Ramos (cell line): ENCODE data around the gene PPP1R14B.

ENCODE experiments used
- in situ Hi-C: fragments of 300-500 bp; cut with MboI; formaldehyde crosslinking; loops from one replicate; pipeline ENCODE4 v1.14.3; 2022; ENCODE audit warnings: low sequenced_read_pairs; ENCODE audit not compliant: unreplicated experiment

The PPP1R14B gene

GRCh38 chr11:64248578-64248977, 1.8 kb upstream of the PPP1R14B start:
- in situ Hi-C loops, result loop anchor here (25.0 kb wide), 3 partner anchors 889 to 1636 kb away; partner anchors contain the start of genes B3GAT3, EML3, MTA2 and ROM1

- in situ Hi-C loops, result loop anchor here (25.0 kb wide), 3 partner anchors 889 to 1636 kb away; partner anchors contain the start of genes B3GAT3, EML3, MTA2 and ROM1
Observed at GRCh38 chr11:64247729-64248531, 1.2 kb upstream of the PPP1R14B start.

GRCh38 chr11:64246621-64246870, 197 bp downstream of the PPP1R14B start:
- in situ Hi-C loops, result loop anchor here (25.0 kb wide), 3 partner anchors 891 to 1634 kb away; partner anchors contain the start of genes B3GAT3, EML3, MTA2 and ROM1

DNA sequence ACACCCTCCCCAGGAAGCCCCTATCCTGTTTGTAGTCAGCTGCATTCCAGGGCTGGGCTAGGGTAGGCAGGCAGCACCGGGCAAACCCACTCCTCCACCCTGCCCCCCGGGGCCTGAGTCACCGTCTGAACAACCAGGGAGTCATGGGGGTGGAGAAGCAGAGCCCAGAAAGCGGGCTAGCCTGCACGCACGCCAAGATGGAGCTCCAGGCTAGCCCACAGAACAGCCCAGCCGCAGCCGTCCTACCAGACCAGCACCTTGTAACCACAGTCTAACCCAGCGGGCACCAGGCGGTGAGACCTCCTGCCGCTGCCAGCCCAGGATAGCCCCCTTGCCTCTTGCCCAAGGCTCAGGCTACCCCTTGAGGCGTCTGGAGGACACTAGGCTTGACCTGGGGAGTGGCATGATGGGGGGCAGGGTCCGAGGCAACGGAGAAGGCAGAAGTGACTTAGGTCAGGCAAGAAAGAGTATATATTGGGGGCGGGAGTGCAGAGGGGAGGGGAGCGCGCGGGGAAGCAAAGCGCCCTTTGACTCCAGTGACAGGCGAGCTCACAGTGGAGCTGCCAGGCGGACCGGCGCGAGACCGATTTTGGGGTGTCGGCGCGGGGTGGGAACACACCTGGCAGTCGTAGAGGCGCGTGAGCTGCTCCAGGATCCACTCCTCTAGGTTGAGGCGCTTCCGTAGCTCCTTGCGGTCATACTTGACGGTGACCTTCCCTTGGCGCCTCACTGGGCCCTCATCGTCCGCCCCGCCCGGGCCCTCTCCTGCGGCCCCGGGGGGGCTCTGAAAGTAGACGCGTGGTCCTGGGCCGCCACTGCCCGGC, 734 bp downstream of the PPP1R14B start:
- in situ Hi-C loops, result loop anchor here (25.0 kb wide), 3 partner anchors 891 to 1634 kb away; partner anchors contain the start of genes B3GAT3, EML3, MTA2 and ROM1

DNA sequence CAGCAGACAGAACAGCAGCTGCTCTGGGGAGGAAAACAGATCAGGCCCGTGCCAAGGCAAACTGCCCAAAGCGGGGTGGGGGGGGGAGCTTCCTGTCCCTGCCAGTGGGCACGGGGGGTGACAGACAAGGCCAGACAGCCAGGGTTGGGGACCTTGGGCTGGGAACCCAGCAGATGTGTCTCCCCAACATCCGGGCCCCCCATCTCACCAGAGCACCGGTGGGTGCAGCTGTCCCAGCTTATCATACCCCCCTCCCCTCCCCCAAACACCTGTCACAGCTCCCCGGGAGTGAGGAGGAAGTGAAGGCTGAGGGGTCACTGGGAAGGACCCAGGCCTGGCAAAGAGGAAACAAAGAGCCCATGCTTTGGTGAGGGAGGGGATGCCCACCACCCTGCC, 1.3 kb downstream of the PPP1R14B start:
- in situ Hi-C loops, result loop anchor here (25.0 kb wide), 3 partner anchors 892 to 1633 kb away; partner anchors contain the start of genes B3GAT3, EML3, MTA2 and ROM1

GRCh38 chr11:64244966-64245365, 1.8 kb downstream of the PPP1R14B start:
- in situ Hi-C loops, result loop anchor here (25.0 kb wide), 3 partner anchors 892 to 1633 kb away; partner anchors contain the start of genes B3GAT3, EML3, MTA2 and ROM1

- in situ Hi-C loops, result loop anchor here (25.0 kb wide), 3 partner anchors 893 to 1632 kb away; partner anchors contain the start of genes B3GAT3, EML3, MTA2 and ROM1
Observed at GRCh38 chr11:64244107-64244506, 2.6 kb downstream of the PPP1R14B start.

- in situ Hi-C loops, result loop anchor here (25.0 kb wide), 3 partner anchors 894 to 1631 kb away; partner anchors contain the start of genes B3GAT3, EML3, MTA2 and ROM1
Observed at GRCh38 chr11:64243236-64243854, 3.4 kb downstream of the PPP1R14B start.

- in situ Hi-C loops, result loop anchor here (25.0 kb wide), 3 partner anchors 896 to 1629 kb away; partner anchors contain the start of genes B3GAT3, EML3, MTA2 and ROM1
Observed at GRCh38 chr11:64241491-64242374, 5.0 kb downstream of the PPP1R14B start.

- in situ Hi-C loops, result loop anchor here (25.0 kb wide), 3 partner anchors 896 to 1629 kb away; partner anchors contain the start of genes B3GAT3, EML3, MTA2 and ROM1
Observed at GRCh38 chr11:64241241-64241490, 5.6 kb downstream of the PPP1R14B start.

DNA sequence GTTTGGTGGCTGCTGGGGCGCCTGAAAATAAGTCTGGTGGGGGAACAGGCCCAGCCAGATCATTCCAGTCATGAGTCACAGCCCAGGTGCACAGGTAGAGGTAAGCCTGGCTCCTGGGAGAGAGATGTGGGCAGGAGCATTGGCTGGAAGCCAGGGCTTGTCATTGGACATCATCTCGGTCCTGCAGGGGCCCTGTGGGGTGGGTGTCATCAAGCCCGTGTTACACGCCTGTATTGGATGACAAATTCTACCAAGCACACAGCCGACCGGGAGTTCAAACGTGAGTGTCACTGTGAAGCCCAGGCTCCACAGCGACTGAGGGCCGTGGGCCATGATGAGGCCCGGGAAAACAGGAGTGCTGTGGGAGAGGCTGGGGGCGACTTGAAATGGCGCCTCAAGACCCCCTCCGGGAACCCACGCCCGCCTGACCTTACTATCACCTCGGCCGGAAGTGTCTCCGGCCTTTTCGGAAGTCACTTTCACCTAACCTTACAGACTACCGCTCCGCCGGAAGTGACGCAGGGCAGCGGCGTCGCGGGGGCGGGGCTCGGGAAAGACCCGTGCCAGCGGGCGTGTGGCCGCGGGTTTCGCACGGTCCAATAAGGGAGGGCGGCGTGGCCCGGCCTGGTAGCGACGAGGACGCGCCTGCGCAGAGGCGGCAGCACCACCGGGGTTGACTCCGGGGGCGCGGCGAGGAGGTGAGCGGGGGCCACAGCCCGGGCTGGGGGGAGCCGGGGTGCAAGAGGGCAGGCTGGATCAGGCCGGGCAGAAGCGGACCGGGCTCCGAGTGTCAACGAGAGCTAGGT, 6.1 kb downstream of the PPP1R14B start, which contains the start of gene FKBP2:
TSS of gene FKBP2 (plus strand) at position 661 of the 806 bp plus-strand sequence. CDS start 1,293 bp downstream, outside the sequence.
- in situ Hi-C loops, result loop anchor here (25.0 kb wide), 3 partner anchors 897 to 1628 kb away; partner anchors contain the start of genes B3GAT3, EML3, MTA2 and ROM1

GRCh38 chr11:64239662-64240434, 6.9 kb downstream of the PPP1R14B start:
- in situ Hi-C loops, result loop anchor here (25.0 kb wide), 3 partner anchors 897 to 1628 kb away; partner anchors contain the start of genes B3GAT3, EML3, MTA2 and ROM1

DNA sequence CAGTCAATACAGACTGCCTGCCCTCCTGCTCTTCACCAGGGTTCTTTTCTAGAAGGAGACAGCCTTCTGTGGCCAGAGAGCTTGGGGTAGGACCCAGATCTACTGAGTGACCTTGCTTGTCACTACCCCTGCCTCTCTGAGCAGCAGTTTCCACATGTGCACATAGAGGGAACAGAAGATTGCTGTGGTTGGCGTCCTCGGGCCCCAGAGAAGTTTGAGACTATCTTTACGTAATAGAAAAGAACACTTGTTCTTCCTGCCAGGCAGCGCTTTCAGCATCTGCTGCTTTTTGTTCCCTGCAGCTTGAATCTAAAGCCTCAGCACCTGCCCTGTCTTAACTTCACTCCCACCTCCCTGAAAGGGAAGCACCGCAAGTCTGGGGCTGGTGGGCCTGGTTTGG, 7.7 kb downstream of the PPP1R14B start:
- in situ Hi-C loops, result loop anchor here (25.0 kb wide), 3 partner anchors 898 to 1627 kb away; partner anchors contain the start of genes B3GAT3, EML3, MTA2 and ROM1

- in situ Hi-C loops, result loop anchor here (25.0 kb wide), 3 partner anchors 899 to 1626 kb away; partner anchors contain the start of genes B3GAT3, EML3, MTA2 and ROM1
Observed at GRCh38 chr11:64238076-64238475, 8.7 kb downstream of the PPP1R14B start.

- in situ Hi-C loops, result loop anchor here (25.0 kb wide), 3 partner anchors 900 to 1625 kb away; partner anchors contain the start of genes B3GAT3, EML3, MTA2 and ROM1
Observed at GRCh38 chr11:64237484-64237951, 9.2 kb downstream of the PPP1R14B start.

DNA sequence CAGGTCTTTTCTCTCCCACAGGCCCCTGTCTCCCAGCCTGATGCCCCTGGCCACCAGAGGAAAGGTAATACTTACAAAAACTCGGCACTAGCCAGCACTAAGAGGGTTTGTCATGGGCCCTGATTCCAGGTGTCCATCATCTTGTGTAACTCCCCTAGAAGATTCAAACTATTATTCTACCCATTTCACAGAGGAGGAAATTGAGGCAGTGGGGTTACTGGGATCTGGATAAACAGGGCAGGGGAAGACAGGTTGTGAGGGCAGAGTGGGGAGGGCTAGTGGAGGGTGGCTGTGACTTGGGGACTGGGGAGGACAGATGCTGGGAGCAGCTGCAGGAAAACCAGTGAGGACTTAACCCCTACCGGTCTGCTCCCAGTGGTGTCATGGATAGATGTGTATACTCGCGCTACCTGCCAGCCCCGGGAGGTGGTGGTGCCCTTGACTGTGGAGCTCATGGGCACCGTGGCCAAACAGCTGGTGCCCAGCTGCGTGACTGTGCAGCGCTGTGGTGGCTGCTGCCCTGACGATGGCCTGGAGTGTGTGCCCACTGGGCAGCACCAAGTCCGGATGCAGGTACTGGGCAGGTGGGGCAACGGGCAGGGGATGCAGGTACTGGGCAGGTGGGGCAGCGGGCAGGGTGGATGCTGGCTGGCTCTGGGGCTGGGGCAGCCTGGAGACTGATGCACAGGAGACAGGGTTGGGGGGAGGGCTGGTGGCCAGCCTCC, 11.1 kb downstream of the PPP1R14B start:
- in situ Hi-C loops, result loop anchor here (25.0 kb wide), 3 partner anchors 902 to 1623 kb away; partner anchors contain the start of genes B3GAT3, EML3, MTA2 and ROM1
